ENCODE measurements around the gene MAP7. TPM values are rescaled to one million over a fixed set of nuclear protein-coding genes. Genes with fewer than 3 reads are reported as not detected.
"Not testable (repeated sequence)": the region's sequence is repeated elsewhere in the genome, so short reads cannot be mapped to it uniquely, and the experiment has no call there.

Gene MAP7
- total RNA-seq, 2 experiments from 2014 or later: 0.31 to 0.45 TPM

- CTCF ChIA-PET: no interaction called here
- no peak for ATAC-seq
- DNase-seq: no peak
- Mint-ChIP-seq H3K9me3 (ENCODE audit: insufficient read depth) (no peaks in the 10 kb centered on the region), H3K4me3 (no peak overlapping the region), H3K4me1 (ENCODE audit: low read depth) (no peaks in the 10 kb centered on the region), H3K27me3 (ENCODE audit: low read depth) (no peaks in the 10 kb centered on the region), H3K36me3 (ENCODE audit: low read depth) (no peaks in the 10 kb centered on the region), H3K27ac (no peak overlapping the region)
- POLR2A ChIA-PET: no interaction called here
Measured at GRCh38 chr6:136500414-136500813, 49.8 kb downstream of the MAP7 start.

- H3K4me3 Mint-ChIP-seq: no peak overlapping the region
- H3K4me1 Mint-ChIP-seq (ENCODE audit: low read depth): no peaks in the 10 kb centered on the region
- H3K27ac Mint-ChIP-seq: no peak overlapping the region
- no peaks in the 10 kb centered on the region for H3K27me3 Mint-ChIP-seq (ENCODE audit: low read depth)
- H3K36me3 Mint-ChIP-seq (ENCODE audit: low read depth): no peaks in the 10 kb centered on the region
- ChIA-PET POLR2A (no interaction called here), CTCF (no interaction called here)
- DNase-seq (no peak), ATAC-seq (no peak)
- no peaks in the 10 kb centered on the region for H3K9me3 Mint-ChIP-seq (ENCODE audit: insufficient read depth)
Measured at GRCh38 chr6:136499370-136499769, 50.9 kb downstream of the MAP7 start.

- CTCF ChIA-PET: interaction anchor here (1.0 kb wide), 1 partner anchor 52 kb away, joined by 3 read pairs; no protein-coding TSS in a partner anchor
- ATAC-seq; H3K27ac Mint-ChIP-seq; DNase-seq; H3K4me1 Mint-ChIP-seq (ENCODE audit: low read depth); POLR2A ChIA-PET; H3K4me3 Mint-ChIP-seq; H3K36me3 Mint-ChIP-seq (ENCODE audit: low read depth); H3K27me3 Mint-ChIP-seq (ENCODE audit: low read depth); H3K9me3 Mint-ChIP-seq (ENCODE audit: insufficient read depth): not testable (repeated sequence)
Measured at GRCh38 chr6:136496449-136496848, 53.8 kb downstream of the MAP7 start.

GRCh38 chr6:136494710-136495109 lies 55.5 kb downstream of the MAP7 start:
- no peaks in the 10 kb centered on the region for H3K4me1 Mint-ChIP-seq (ENCODE audit: low read depth)
- no peak overlapping the region for H3K4me3 Mint-ChIP-seq
- no peak for ATAC-seq
- DNase-seq: no peak
- no peak overlapping the region for H3K27ac Mint-ChIP-seq
- ChIA-PET POLR2A (no interaction called here), CTCF (no interaction called here)
- no peaks in the 10 kb centered on the region for H3K9me3 Mint-ChIP-seq (ENCODE audit: insufficient read depth)
- no peaks in the 10 kb centered on the region for H3K36me3 Mint-ChIP-seq (ENCODE audit: low read depth)
- peaks cover 6% of the 10 kb centered on the region for H3K27me3 Mint-ChIP-seq (ENCODE audit: low read depth)

- no peak for ATAC-seq
- Mint-ChIP-seq H3K4me1 (ENCODE audit: low read depth) (no peaks in the 10 kb centered on the region), H3K9me3 (ENCODE audit: insufficient read depth) (no peaks in the 10 kb centered on the region), H3K4me3 (no peak overlapping the region), H3K36me3 (ENCODE audit: low read depth) (no peaks in the 10 kb centered on the region), H3K27me3 (ENCODE audit: low read depth) (peaks cover 6% of the 10 kb centered on the region), H3K27ac (no peak overlapping the region)
- POLR2A ChIA-PET: no interaction called here
- no peak for DNase-seq
- CTCF ChIA-PET: no interaction called here
Measured at GRCh38 chr6:136494059-136494458, 56.2 kb downstream of the MAP7 start.

GRCh38 chr6:136492409-136492808 lies 57.8 kb downstream of the MAP7 start:
- no peaks in the 10 kb centered on the region for H3K9me3 Mint-ChIP-seq (ENCODE audit: insufficient read depth)
- ATAC-seq: no peak

GRCh38 chr6:136491754-136492153 lies 58.5 kb downstream of the MAP7 start:
- Mint-ChIP-seq H3K27ac (no peak overlapping the region), H3K36me3 (ENCODE audit: low read depth) (no peaks in the 10 kb centered on the region), H3K27me3 (ENCODE audit: low read depth) (peaks cover 6% of the 10 kb centered on the region), H3K9me3 (ENCODE audit: insufficient read depth) (no peaks in the 10 kb centered on the region), H3K4me1 (ENCODE audit: low read depth) (no peaks in the 10 kb centered on the region), H3K4me3 (no peak overlapping the region)
- ATAC-seq (no peak), DNase-seq (no peak)
- ChIA-PET POLR2A (no interaction called here), CTCF (interaction anchor here (0.8 to 1.0 kb wide), 3 partner anchors 55 to 318 kb away, joined by 3 read pairs; no protein-coding TSS in a partner anchor)

More at GRCh38 chr6:136492409-136492808, 57.8 kb downstream of the MAP7 start:
- DNase-seq: no peak
- Mint-ChIP-seq H3K27me3 (ENCODE audit: low read depth) (peaks cover 6% of the 10 kb centered on the region), H3K36me3 (ENCODE audit: low read depth) (no peaks in the 10 kb centered on the region), H3K27ac (no peak overlapping the region), H3K4me3 (no peak overlapping the region), H3K4me1 (ENCODE audit: low read depth) (no peaks in the 10 kb centered on the region)
- POLR2A ChIA-PET: no interaction called here
- CTCF ChIA-PET: interaction anchor here (1.0 kb wide), 1 partner anchor 120 kb away, joined by 3 read pairs; no protein-coding TSS in a partner anchor

GRCh38 chr6:136491251-136491650 lies 59.0 kb downstream of the MAP7 start:
- no peaks in the 10 kb centered on the region for H3K36me3 Mint-ChIP-seq (ENCODE audit: low read depth)
- H3K27me3 Mint-ChIP-seq (ENCODE audit: low read depth): peaks cover 6% of the 10 kb centered on the region
- ChIA-PET POLR2A (no interaction called here), CTCF (interaction anchor here (0.7 to 0.8 kb wide), 3 partner anchors 56 to 317 kb away, joined by 3 read pairs; no protein-coding TSS in a partner anchor)
- H3K4me1 Mint-ChIP-seq (ENCODE audit: low read depth): no peaks in the 10 kb centered on the region
- no peak overlapping the region for H3K27ac Mint-ChIP-seq
- ATAC-seq: no peak
- no peaks in the 10 kb centered on the region for H3K9me3 Mint-ChIP-seq (ENCODE audit: insufficient read depth)
- no peak for DNase-seq
- H3K4me3 Mint-ChIP-seq: no peak overlapping the region

- H3K4me1 Mint-ChIP-seq (ENCODE audit: low read depth); H3K27me3 Mint-ChIP-seq (ENCODE audit: low read depth); CTCF ChIA-PET; H3K27ac Mint-ChIP-seq; H3K9me3 Mint-ChIP-seq (ENCODE audit: insufficient read depth); H3K4me3 Mint-ChIP-seq; POLR2A ChIA-PET; H3K36me3 Mint-ChIP-seq (ENCODE audit: low read depth); DNase-seq; ATAC-seq: not testable (repeated sequence)
Measured at GRCh38 chr6:136489689-136490033, 60.6 kb downstream of the MAP7 start.

- H3K27me3 Mint-ChIP-seq (ENCODE audit: low read depth): peaks cover 6% of the 10 kb centered on the region
- no peak overlapping the region for H3K4me3 Mint-ChIP-seq
- ChIA-PET POLR2A (no interaction called here), CTCF (no interaction called here)
- H3K27ac Mint-ChIP-seq: no peak overlapping the region
- DNase-seq (no peak), ATAC-seq (no peak)
- no peaks in the 10 kb centered on the region for H3K36me3 Mint-ChIP-seq (ENCODE audit: low read depth)
- no peaks in the 10 kb centered on the region for H3K9me3 Mint-ChIP-seq (ENCODE audit: insufficient read depth)
- no peaks in the 10 kb centered on the region for H3K4me1 Mint-ChIP-seq (ENCODE audit: low read depth)
Measured at GRCh38 chr6:136487759-136488425, 62.3 kb downstream of the MAP7 start.

GRCh38 chr6:136486357-136486756 lies 63.9 kb downstream of the MAP7 start:
- DNase-seq: no peak
- no peaks in the 10 kb centered on the region for H3K36me3 Mint-ChIP-seq (ENCODE audit: low read depth)
- POLR2A ChIA-PET: no interaction called here
- no peaks in the 10 kb centered on the region for H3K9me3 Mint-ChIP-seq (ENCODE audit: insufficient read depth)
- H3K27ac Mint-ChIP-seq: no peak overlapping the region
- no peak overlapping the region for H3K4me3 Mint-ChIP-seq
- peaks cover 6% of the 10 kb centered on the region for H3K27me3 Mint-ChIP-seq (ENCODE audit: low read depth)
- no peaks in the 10 kb centered on the region for H3K4me1 Mint-ChIP-seq (ENCODE audit: low read depth)
- no peak for ATAC-seq
- CTCF ChIA-PET: no interaction called here

GRCh38 chr6:136483906-136484305 lies 66.3 kb downstream of the MAP7 start:
- CTCF ChIA-PET: no interaction called here
- H3K27ac Mint-ChIP-seq: no peak overlapping the region
- no peak for ATAC-seq
- H3K4me1 Mint-ChIP-seq (ENCODE audit: low read depth): no peaks in the 10 kb centered on the region
- no peaks in the 10 kb centered on the region for H3K9me3 Mint-ChIP-seq (ENCODE audit: insufficient read depth)
- H3K36me3 Mint-ChIP-seq (ENCODE audit: low read depth): no peaks in the 10 kb centered on the region
- DNase-seq: no peak
- peaks cover 5% of the 10 kb centered on the region for H3K27me3 Mint-ChIP-seq (ENCODE audit: low read depth)
- H3K4me3 Mint-ChIP-seq: no peak overlapping the region
- POLR2A ChIA-PET: no interaction called here

- H3K9me3 Mint-ChIP-seq (ENCODE audit: insufficient read depth); H3K4me1 Mint-ChIP-seq (ENCODE audit: low read depth); H3K4me3 Mint-ChIP-seq; ATAC-seq; POLR2A ChIA-PET; H3K27ac Mint-ChIP-seq; CTCF ChIA-PET; H3K36me3 Mint-ChIP-seq (ENCODE audit: low read depth); DNase-seq; H3K27me3 Mint-ChIP-seq (ENCODE audit: low read depth): not testable (repeated sequence)
Measured at GRCh38 chr6:136483005-136483404, 67.2 kb downstream of the MAP7 start.
